ENCODE results near the gene HOXC13. TPM values are rescaled to one million over a fixed set of nuclear protein-coding genes. Genes with fewer than 3 reads are reported as not detected.

The HOXC13 gene
- total RNA-seq, 2 donors from 2014 or later: not detected

DNA sequence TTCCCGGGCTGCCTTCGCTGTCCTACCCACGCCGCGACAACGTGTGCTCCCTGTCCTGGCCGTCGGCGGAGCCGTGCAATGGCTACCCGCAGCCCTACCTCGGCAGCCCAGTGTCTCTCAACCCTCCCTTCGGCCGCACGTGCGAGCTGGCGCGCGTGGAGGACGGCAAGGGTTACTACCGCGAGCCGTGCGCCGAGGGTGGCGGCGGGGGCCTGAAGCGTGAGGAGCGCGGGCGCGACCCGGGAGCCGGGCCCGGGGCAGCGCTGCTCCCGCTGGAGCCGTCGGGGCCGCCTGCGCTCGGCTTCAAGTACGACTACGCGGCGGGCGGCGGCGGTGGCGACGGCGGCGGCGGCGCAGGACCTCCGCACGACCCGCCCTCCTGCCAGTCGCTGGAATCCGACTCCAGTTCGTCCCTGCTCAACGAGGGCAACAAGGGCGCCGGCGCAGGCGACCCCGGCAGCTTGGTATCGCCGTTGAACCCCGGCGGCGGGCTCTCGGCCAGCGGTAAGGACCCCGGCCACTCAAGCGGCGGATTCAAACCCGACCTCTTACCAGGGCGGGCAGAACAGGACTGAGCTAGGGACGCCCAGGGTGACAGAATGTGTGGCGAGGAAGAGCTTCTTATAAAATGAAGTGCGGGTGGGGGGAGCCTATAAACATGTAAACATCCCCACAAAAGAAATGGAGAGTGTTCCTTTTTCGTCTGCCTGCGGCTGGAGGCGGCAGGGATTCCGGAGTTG, 16.6 kb downstream of the HOXC13 start:
- H3K27me3 ChIP-seq (ENCODE audit: control insufficient read depth, insufficient read depth, low read length, poor library complexity, severe bottlenecking): peaks cover 100% of the 10 kb centered on the region
- peak; percentile 78 for DNase-seq

DNA sequence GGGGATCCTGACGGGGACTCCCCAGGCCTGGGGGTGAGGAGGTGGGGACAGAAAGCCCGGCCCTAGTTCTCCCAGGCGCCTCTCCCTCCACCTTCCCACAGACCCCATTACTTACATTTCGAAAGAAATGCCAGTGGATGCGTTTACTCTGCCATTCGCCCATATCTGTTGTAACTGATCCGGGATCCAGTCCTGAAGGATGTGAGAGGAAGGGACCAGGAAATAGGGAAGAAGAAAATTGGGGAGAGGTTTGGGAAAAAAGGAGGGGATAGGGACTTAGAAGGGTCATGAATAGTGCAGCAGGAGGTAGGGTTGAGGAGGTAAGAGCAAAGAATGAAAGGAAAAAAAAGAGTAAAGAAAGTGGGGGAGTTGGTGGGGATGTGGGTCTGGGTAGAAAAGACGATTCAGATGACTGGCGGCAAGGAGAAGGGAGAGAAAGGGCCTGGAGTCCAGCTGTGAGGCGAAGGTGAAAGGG, 17.2 kb downstream of the HOXC13 start:
- WGBS, 2 experiments (ENCODE audit: insufficient coverage in 1 of 2, insufficient read length in 1 of 2): 20 to 22% methylated on average over 5 to 6 of the region's 10 CpGs
- Histone ChIP-seq H3K9ac (ENCODE audit: extremely low read depth, low read length, poor library complexity, severe bottlenecking) (no peak overlapping the region), H3K27ac (ENCODE audit: low read depth, low read length) (no peak overlapping the region), H3K36me3 (ENCODE audit: control insufficient read depth, insufficient read depth, low read length) (no peaks in the 10 kb centered on the region), H3K4me3 (ENCODE audit: low read length) (no peak overlapping the region), H3K27me3 (ENCODE audit: control insufficient read depth, insufficient read depth, low read length, poor library complexity, severe bottlenecking) (peaks cover 100% of the 10 kb centered on the region), H3K4me1 (ENCODE audit: control insufficient read depth, insufficient read depth, low read length) (no peaks in the 10 kb centered on the region), H3K9me3 (ENCODE audit: control insufficient read depth, low read length) (peaks cover 23% of the 10 kb centered on the region)
- Mint-ChIP-seq H3K36me3 (ENCODE audit: low read depth) (no peaks in the 10 kb centered on the region), H3K4me3 (no peak overlapping the region), H3K27me3 (ENCODE audit: insufficient read depth) (peaks cover 99% of the 10 kb centered on the region), H3K9me3 (peaks cover 2% of the 10 kb centered on the region), H3K27ac (no peak overlapping the region), H3K4me1 (no peaks in the 10 kb centered on the region)
- TF ChIP-seq CTCF (conservative IDR thresholded peaks at IDR 0.05): no peak
- no peak for DNase-seq

More for the DNA sequence above, 16.6 kb downstream of the HOXC13 start:
- no peak overlapping the region for H3K9ac ChIP-seq (ENCODE audit: extremely low read depth, low read length, poor library complexity, severe bottlenecking)
- H3K4me1 Mint-ChIP-seq: no peaks in the 10 kb centered on the region
- no peak overlapping the region for H3K4me3 Mint-ChIP-seq
- H3K36me3 ChIP-seq (ENCODE audit: control insufficient read depth, insufficient read depth, low read length): no peaks in the 10 kb centered on the region
- WGBS, 2 experiments (ENCODE audit: insufficient coverage in 1 of 2, insufficient read length in 1 of 2): 9 to 10% methylated on average over 23 to 82 of the region's 86 CpGs
- peaks cover 23% of the 10 kb centered on the region for H3K9me3 ChIP-seq (ENCODE audit: control insufficient read depth, low read length)
- H3K4me3 ChIP-seq (ENCODE audit: low read length): no peak overlapping the region
- no peak for TF ChIP-seq CTCF (conservative IDR thresholded peaks at IDR 0.05)
- H3K27ac ChIP-seq (ENCODE audit: low read depth, low read length): no peak overlapping the region
- peaks cover 2% of the 10 kb centered on the region for H3K9me3 Mint-ChIP-seq
- no peaks in the 10 kb centered on the region for H3K36me3 Mint-ChIP-seq (ENCODE audit: low read depth)
- H3K27me3 Mint-ChIP-seq (ENCODE audit: insufficient read depth): peaks cover 99% of the 10 kb centered on the region
- H3K4me1 ChIP-seq (ENCODE audit: control insufficient read depth, insufficient read depth, low read length): no peaks in the 10 kb centered on the region
- no peak overlapping the region for H3K27ac Mint-ChIP-seq

DNA sequence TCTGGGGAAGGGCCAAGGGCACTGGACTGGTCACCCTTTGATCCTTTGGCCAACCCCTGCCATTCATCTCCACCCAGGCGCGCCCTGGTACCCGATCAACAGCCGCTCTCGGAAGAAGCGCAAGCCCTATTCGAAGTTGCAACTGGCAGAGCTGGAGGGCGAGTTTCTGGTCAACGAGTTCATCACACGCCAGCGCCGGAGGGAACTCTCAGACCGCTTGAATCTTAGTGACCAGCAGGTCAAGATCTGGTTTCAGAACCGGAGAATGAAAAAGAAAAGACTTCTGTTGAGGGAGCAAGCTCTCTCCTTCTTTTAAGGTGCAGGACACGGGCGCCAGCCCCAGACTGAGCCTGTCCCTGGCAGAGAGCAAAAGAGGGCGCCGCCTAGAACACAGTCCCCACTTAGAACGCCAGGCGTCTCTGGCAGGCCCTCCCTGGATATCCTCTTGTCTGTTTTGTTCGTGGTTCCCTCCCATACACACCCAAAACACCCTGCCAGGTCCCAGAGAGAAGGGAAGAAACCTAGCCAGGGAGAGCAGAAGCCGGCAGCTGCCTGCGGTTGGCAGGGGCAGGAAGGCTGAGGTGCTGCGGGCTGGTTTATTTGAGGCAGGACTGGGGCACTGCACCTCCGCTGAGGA, 17.7 kb downstream of the HOXC13 start:
- H3K27ac Mint-ChIP-seq: no peak overlapping the region
- Histone ChIP-seq H3K4me3 (ENCODE audit: low read length) (no peak overlapping the region), H3K9ac (ENCODE audit: extremely low read depth, low read length, poor library complexity, severe bottlenecking) (no peak overlapping the region), H3K27ac (ENCODE audit: low read depth, low read length) (no peak overlapping the region), H3K4me1 (ENCODE audit: control insufficient read depth, insufficient read depth, low read length) (no peaks in the 10 kb centered on the region), H3K27me3 (ENCODE audit: control insufficient read depth, insufficient read depth, low read length, poor library complexity, severe bottlenecking) (peaks cover 100% of the 10 kb centered on the region), H3K36me3 (ENCODE audit: control insufficient read depth, insufficient read depth, low read length) (no peaks in the 10 kb centered on the region), H3K9me3 (ENCODE audit: control insufficient read depth, low read length) (peaks cover 23% of the 10 kb centered on the region)
- no peaks in the 10 kb centered on the region for H3K9me3 Mint-ChIP-seq
- peak; percentile 70 for DNase-seq
- H3K27me3 Mint-ChIP-seq (ENCODE audit: insufficient read depth): peaks cover 99% of the 10 kb centered on the region
- H3K4me1 Mint-ChIP-seq: no peaks in the 10 kb centered on the region
- H3K36me3 Mint-ChIP-seq (ENCODE audit: low read depth): no peaks in the 10 kb centered on the region
- TF ChIP-seq CTCF (conservative IDR thresholded peaks at IDR 0.05): no peak
- H3K4me3 Mint-ChIP-seq: no peak overlapping the region
- 18 to 23% methylated on average over 11 to 25 of the region's 25 CpGs for WGBS, 2 experiments (ENCODE audit: insufficient coverage in 1 of 2, insufficient read length in 1 of 2)

All from endodermal cell (in vitro differentiated cells).